ENCODE data around the gene LRRC4C.

The LRRC4C gene

GRCh38 chr11:41281131-41281742 is 178.2 kb downstream of the LRRC4C start:
- Histone ChIP-seq H3K36me3 (ENCODE audit: control insufficient read depth, insufficient read depth, low read length) (no peaks in the 10 kb centered on the region), H3K4me3 (ENCODE audit: low read length) (no peak overlapping the region), H3K27me3 (ENCODE audit: control insufficient read depth, insufficient read depth, low read length) (no peaks in the 10 kb centered on the region), H3K9ac (ENCODE audit: low read length) (no peak overlapping the region), H3K4me1 (ENCODE audit: control insufficient read depth, insufficient read depth, low read length) (no peaks in the 10 kb centered on the region), H3K27ac (ENCODE audit: low read depth, low read length) (no peak overlapping the region)

GRCh38 chr11:41274831-41275230 is 184.6 kb downstream of the LRRC4C start:
- no peak overlapping the region for H3K9ac ChIP-seq (ENCODE audit: low read length)
- H3K27me3 ChIP-seq (ENCODE audit: control insufficient read depth, insufficient read depth, low read length), result no peaks in the 10 kb centered on the region
- H3K4me3 ChIP-seq (ENCODE audit: low read length), result no peak overlapping the region
- H3K4me1 ChIP-seq (ENCODE audit: control insufficient read depth, insufficient read depth, low read length), result no peaks in the 10 kb centered on the region
- no peaks in the 10 kb centered on the region for H3K36me3 ChIP-seq (ENCODE audit: control insufficient read depth, insufficient read depth, low read length)
- no peak overlapping the region for H3K27ac ChIP-seq (ENCODE audit: low read depth, low read length)

- no peak overlapping the region for H3K9ac ChIP-seq (ENCODE audit: low read length)
- no peaks in the 10 kb centered on the region for H3K27me3 ChIP-seq (ENCODE audit: control insufficient read depth, insufficient read depth, low read length)
- H3K36me3 ChIP-seq (ENCODE audit: control insufficient read depth, insufficient read depth, low read length), result no peaks in the 10 kb centered on the region
- no peak overlapping the region for H3K4me3 ChIP-seq (ENCODE audit: low read length)
- no peak overlapping the region for H3K27ac ChIP-seq (ENCODE audit: low read depth, low read length)
- no peaks in the 10 kb centered on the region for H3K4me1 ChIP-seq (ENCODE audit: control insufficient read depth, insufficient read depth, low read length)
Measured at GRCh38 chr11:41273908-41274307, 185.5 kb downstream of the LRRC4C start.

DNA sequence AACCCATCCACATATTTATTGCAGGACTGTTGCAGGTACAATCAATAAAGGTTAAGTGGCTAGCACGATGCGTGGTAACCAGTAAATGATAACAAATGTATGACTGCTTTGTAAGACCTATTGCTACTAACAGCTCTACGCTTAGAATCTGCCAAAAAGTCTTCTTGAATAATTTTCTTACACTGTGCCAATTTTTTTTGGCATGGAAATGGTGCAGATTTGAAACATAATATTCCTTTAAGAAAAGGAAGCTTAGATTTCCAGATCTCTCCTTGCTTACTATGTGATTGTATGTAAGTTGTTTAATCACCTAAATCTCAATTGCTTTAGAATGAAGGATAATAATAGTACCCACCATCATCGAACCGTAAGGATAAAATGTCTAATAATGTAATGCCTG is 192.0 kb downstream of the LRRC4C start:
- H3K36me3 ChIP-seq (ENCODE audit: control insufficient read depth, insufficient read depth, low read length), result no peaks in the 10 kb centered on the region
- H3K4me1 ChIP-seq (ENCODE audit: control insufficient read depth, insufficient read depth, low read length), result no peaks in the 10 kb centered on the region

DNA sequence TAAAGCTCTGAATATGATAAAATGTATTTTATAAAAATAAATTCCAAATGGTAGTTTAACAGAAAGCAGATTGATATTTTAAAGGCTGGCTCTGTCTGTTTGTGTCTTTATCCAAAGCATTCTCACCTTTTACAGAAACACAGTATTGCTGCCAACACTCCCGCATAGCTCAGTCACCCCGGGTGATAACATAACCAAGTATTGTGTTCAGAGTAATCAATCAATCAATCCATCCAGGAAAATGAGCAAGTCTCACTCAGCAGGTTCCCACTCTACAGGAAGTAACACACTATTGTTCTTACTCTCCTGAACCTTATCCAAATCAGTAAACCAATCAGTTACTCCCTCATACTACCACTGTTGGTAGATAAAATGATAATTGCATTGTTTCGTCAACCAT is 203.4 kb downstream of the LRRC4C start:
- H3K4me1 ChIP-seq (ENCODE audit: control insufficient read depth, insufficient read depth, low read length), result no peaks in the 10 kb centered on the region
- no peaks in the 10 kb centered on the region for H3K27me3 ChIP-seq (ENCODE audit: control insufficient read depth, insufficient read depth, low read length)
- no peak overlapping the region for H3K9ac ChIP-seq (ENCODE audit: low read length)
- H3K27ac ChIP-seq (ENCODE audit: low read depth, low read length), result no peak overlapping the region
- H3K36me3 ChIP-seq (ENCODE audit: control insufficient read depth, insufficient read depth, low read length), result no peaks in the 10 kb centered on the region
- no peak overlapping the region for H3K4me3 ChIP-seq (ENCODE audit: low read length)

More for the DNA sequence above, 192.0 kb downstream of the LRRC4C start:
- Histone ChIP-seq H3K4me3 (ENCODE audit: low read length) (no peak overlapping the region), H3K9ac (ENCODE audit: low read length) (no peak overlapping the region), H3K27me3 (ENCODE audit: control insufficient read depth, insufficient read depth, low read length) (no peaks in the 10 kb centered on the region), H3K27ac (ENCODE audit: low read depth, low read length) (no peak overlapping the region)

DNA sequence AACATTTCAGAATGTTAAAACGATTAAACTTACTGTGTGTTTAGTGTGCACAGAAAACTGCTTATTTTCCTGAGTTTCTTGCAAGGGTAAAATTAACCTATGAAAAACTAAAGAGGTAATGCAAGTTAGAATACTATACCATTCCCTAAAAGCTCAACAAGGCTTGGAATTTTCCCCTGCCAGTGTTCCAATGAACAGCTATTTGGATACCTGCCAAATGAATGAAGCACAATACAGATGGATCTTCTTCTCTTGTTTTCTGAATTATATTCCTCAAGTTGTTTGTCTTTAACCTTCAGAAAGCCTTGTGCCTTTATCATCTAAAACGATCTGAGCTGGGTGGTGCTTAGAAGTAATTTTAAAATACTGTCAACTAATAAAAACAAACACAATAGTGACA is 204.5 kb downstream of the LRRC4C start:
- Histone ChIP-seq H3K9ac (ENCODE audit: low read length) (no peak overlapping the region), H3K27me3 (ENCODE audit: control insufficient read depth, insufficient read depth, low read length) (no peaks in the 10 kb centered on the region), H3K4me3 (ENCODE audit: low read length) (no peak overlapping the region), H3K27ac (ENCODE audit: low read depth, low read length) (no peak overlapping the region), H3K36me3 (ENCODE audit: control insufficient read depth, insufficient read depth, low read length) (no peaks in the 10 kb centered on the region), H3K4me1 (ENCODE audit: control insufficient read depth, insufficient read depth, low read length) (no peaks in the 10 kb centered on the region)

DNA sequence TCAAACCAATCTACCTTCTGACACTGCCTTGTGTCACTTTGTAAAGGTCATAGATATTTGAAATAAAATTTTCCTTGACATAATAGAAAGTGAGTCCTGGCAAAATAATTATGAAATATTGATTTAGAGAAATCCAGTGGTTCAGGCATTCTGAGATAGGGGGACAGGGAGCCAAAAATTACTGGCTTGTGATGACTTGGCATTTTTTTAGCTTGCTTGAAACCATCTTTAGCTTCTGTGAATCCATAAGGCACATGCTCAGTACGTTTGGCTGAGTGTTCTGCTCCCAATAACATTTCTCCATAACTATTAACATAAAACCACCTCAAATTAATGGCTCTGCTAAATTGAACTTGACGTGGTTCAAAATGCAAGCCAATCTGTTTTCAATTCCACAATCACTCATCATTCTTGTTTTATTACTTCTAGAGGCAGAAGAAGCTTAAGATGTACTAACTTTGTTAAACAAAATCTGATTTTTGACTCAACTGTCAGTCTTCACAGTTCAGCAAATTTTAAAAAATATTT is 209.0 kb downstream of the LRRC4C start:
- Histone ChIP-seq H3K4me3 (ENCODE audit: low read length) (no peak overlapping the region), H3K9ac (ENCODE audit: low read length) (no peak overlapping the region), H3K4me1 (ENCODE audit: control insufficient read depth, insufficient read depth, low read length) (no peaks in the 10 kb centered on the region), H3K36me3 (ENCODE audit: control insufficient read depth, insufficient read depth, low read length) (no peaks in the 10 kb centered on the region), H3K27ac (ENCODE audit: low read depth, low read length) (no peak overlapping the region), H3K27me3 (ENCODE audit: control insufficient read depth, insufficient read depth, low read length) (no peaks in the 10 kb centered on the region)

DNA sequence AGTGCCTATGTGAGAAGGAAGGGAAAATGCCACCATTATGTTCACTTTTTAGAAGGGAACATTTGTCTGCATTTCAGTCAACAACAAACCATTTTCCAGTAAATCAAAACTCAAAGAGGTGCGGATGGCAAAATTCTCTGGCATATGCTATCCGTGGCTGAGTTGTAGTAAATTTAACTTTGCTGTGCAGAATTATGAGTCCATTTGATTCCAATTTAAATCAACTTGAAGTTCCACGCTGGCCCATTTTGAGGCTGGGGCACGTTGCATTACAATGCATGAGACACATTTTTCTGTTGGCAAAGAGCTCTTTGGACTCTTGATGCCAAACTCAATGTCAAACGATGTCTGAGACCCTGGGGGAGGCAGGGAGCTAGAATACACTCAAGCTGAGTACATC is 211.8 kb downstream of the LRRC4C start:
- Histone ChIP-seq H3K4me3 (ENCODE audit: low read length) (no peak overlapping the region), H3K27me3 (ENCODE audit: control insufficient read depth, insufficient read depth, low read length) (no peaks in the 10 kb centered on the region), H3K9ac (ENCODE audit: low read length) (no peak overlapping the region), H3K4me1 (ENCODE audit: control insufficient read depth, insufficient read depth, low read length) (no peaks in the 10 kb centered on the region), H3K36me3 (ENCODE audit: control insufficient read depth, insufficient read depth, low read length) (no peaks in the 10 kb centered on the region), H3K27ac (ENCODE audit: low read depth, low read length) (no peak overlapping the region)

DNA sequence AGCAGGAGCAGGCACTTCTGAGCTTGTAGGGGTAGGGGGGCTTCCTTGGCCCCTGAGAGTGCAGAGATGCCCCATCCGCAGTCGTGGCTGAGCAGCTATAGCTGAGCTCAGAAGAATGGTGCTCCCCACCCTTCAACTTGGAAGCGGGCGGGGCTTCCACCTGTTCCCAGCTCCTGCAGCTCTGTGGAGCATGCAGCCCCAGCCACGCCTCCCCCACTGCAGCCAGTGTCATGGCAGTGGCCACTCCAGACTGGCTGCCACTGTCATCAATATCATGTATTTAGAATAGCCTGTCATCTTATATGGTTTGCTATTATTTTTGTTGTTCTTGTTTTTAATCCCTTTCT is 213.1 kb downstream of the LRRC4C start:
- H3K36me3 ChIP-seq (ENCODE audit: control insufficient read depth, insufficient read depth, low read length), result no peaks in the 10 kb centered on the region
- H3K4me1 ChIP-seq (ENCODE audit: control insufficient read depth, insufficient read depth, low read length), result no peaks in the 10 kb centered on the region
- H3K27ac ChIP-seq (ENCODE audit: low read depth, low read length), result no peak overlapping the region
- H3K9ac ChIP-seq (ENCODE audit: low read length), result no peak overlapping the region
- no peak overlapping the region for H3K4me3 ChIP-seq (ENCODE audit: low read length)
- no peaks in the 10 kb centered on the region for H3K27me3 ChIP-seq (ENCODE audit: control insufficient read depth, insufficient read depth, low read length)

DNA sequence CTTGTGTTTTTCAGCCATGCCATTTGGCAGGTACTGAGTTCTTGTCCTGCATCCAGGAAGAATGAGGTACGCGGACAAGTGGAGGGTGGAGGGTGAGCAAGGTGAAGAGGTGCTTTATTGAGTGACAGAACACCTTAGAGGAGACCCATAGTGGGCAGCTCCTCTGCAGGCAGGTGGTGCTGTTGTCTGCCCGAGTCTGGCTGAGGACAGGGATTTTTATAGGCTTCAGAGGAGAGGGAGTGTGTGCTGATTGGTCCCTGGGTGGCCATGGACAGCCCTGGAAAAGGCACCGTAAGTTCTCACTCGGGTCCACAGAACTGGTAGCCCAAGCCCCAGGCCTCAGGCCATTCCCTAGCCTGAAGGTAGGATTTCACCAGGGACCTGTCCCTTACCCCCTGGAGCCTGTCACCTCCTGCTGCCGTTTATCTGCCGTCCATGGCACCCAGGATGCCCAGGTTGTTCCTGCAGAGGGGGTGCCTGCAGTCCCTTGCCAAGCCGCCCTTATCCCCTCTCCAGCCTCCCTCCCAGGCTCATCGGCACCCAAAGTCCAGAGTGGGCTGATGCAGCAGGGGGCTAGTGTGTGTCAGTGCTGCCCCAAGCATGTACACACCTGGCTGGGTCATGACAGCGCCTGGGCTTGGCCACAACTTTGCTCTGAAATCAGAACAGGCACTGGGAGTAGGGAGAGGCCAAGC is 213.6 kb downstream of the LRRC4C start:
- Histone ChIP-seq H3K27ac (ENCODE audit: low read depth, low read length) (no peak overlapping the region), H3K27me3 (ENCODE audit: control insufficient read depth, insufficient read depth, low read length) (no peaks in the 10 kb centered on the region)

DNA sequence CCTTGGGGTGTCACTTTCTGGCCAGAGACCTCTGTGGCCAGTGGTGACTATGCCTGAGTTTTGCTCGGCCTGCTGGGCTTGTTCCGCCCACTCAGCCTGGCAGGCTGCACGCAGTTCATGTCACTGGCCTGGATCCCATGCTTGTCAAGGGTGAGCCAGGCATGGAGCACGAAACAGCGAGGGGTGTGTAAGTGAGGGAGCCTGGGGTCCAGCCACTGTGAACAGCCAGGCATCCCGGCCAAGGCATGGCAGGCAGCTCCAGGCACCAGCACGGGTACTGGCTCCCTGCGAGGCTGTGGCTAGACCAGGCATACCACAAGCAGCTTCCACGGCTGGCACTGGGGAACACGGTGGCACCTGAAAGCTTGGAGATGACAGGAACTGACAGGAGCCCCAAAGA is 214.3 kb downstream of the LRRC4C start:
- H3K9ac ChIP-seq (ENCODE audit: low read length), result no peak overlapping the region
- no peaks in the 10 kb centered on the region for H3K36me3 ChIP-seq (ENCODE audit: control insufficient read depth, insufficient read depth, low read length)
- H3K27me3 ChIP-seq (ENCODE audit: control insufficient read depth, insufficient read depth, low read length), result no peaks in the 10 kb centered on the region
- no peak overlapping the region for H3K27ac ChIP-seq (ENCODE audit: low read depth, low read length)
- H3K4me3 ChIP-seq (ENCODE audit: low read length), result no peak overlapping the region
- H3K4me1 ChIP-seq (ENCODE audit: control insufficient read depth, insufficient read depth, low read length), result no peaks in the 10 kb centered on the region

More for the DNA sequence above, 213.6 kb downstream of the LRRC4C start:
- H3K4me1 ChIP-seq (ENCODE audit: control insufficient read depth, insufficient read depth, low read length), result no peaks in the 10 kb centered on the region
- H3K36me3 ChIP-seq (ENCODE audit: control insufficient read depth, insufficient read depth, low read length), result no peaks in the 10 kb centered on the region
- no peak overlapping the region for H3K9ac ChIP-seq (ENCODE audit: low read length)
- H3K4me3 ChIP-seq (ENCODE audit: low read length), result no peak overlapping the region

DNA sequence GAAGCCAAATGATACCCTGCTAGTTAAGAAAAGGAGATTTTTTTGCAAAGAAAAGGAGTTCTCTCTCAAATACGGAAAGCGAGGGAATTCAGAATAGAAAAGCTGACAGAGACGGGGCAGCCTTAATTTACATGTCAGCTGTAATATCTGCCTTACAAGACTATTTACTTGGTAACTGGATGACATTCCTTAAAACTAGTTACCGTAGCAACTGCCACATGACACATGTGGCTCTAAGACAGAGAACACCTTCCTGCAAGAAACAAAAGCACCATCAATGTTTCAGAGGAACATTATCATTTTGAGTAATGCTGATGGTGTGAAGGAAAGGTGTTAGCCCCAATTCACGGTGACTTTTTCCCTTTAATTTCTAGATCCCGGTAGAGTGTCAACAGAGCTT is 222.1 kb downstream of the LRRC4C start:
- H3K4me3 ChIP-seq (ENCODE audit: low read length), result no peak overlapping the region
- no peaks in the 10 kb centered on the region for H3K36me3 ChIP-seq (ENCODE audit: control insufficient read depth, insufficient read depth, low read length)
- H3K4me1 ChIP-seq (ENCODE audit: control insufficient read depth, insufficient read depth, low read length), result no peaks in the 10 kb centered on the region
- no peak overlapping the region for H3K9ac ChIP-seq (ENCODE audit: low read length)
- no peak overlapping the region for H3K27ac ChIP-seq (ENCODE audit: low read depth, low read length)
- no peaks in the 10 kb centered on the region for H3K27me3 ChIP-seq (ENCODE audit: control insufficient read depth, insufficient read depth, low read length)

GRCh38 chr11:41235668-41236067 is 223.8 kb downstream of the LRRC4C start:
- Histone ChIP-seq H3K36me3 (ENCODE audit: control insufficient read depth, insufficient read depth, low read length) (no peaks in the 10 kb centered on the region), H3K4me3 (ENCODE audit: low read length) (no peak overlapping the region), H3K9ac (ENCODE audit: low read length) (no peak overlapping the region), H3K4me1 (ENCODE audit: control insufficient read depth, insufficient read depth, low read length) (no peaks in the 10 kb centered on the region), H3K27ac (ENCODE audit: low read depth, low read length) (no peak overlapping the region), H3K27me3 (ENCODE audit: control insufficient read depth, insufficient read depth, low read length) (no peaks in the 10 kb centered on the region)
